HK-2 (cell line): ENCODE results near the gene CANT1.
"Not testable (repeated sequence)": the region's sequence is repeated elsewhere in the genome, so short reads cannot be mapped to it uniquely, and the experiment has no call there.

ENCODE experiments used
- DNase-seq: peaks from one replicate; pipeline ENCODE4 v3.0.0-alpha.2; 2018; ENCODE audit not compliant: unreplicated experiment

The CANT1 gene

DNA sequence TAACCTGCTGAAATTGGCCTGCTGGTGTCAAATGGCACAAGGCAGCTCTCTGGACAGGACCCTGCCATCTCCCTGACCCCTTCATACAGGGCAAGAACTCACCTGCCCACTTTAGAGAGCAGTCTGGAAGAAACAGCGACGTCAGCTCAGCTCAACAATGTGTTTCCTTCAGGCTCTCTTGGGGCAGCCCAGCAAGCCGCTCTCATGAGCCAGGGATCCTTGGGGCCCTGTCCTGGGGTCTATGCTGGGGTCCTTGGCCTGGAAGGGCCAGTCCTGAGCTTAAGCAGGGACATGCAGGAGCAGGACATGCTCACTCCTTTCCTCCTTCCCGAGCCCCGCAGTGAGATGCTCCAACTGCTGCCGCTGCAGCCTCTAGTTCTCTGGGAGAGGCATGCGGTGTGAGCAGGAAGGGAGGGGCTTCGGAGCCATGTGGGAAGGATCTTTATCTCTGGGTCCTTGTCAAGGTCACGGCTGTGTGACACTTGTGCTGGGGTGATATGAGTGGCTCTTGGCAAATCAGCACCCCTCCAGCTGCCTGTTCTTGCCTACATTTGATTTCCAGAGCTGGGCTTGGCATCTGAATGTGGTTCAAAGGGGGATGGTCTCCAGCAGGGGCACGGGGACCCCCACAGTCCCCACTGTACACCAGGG is 17.8 kb upstream of the CANT1 start:
- no peak for DNase-seq

DNA sequence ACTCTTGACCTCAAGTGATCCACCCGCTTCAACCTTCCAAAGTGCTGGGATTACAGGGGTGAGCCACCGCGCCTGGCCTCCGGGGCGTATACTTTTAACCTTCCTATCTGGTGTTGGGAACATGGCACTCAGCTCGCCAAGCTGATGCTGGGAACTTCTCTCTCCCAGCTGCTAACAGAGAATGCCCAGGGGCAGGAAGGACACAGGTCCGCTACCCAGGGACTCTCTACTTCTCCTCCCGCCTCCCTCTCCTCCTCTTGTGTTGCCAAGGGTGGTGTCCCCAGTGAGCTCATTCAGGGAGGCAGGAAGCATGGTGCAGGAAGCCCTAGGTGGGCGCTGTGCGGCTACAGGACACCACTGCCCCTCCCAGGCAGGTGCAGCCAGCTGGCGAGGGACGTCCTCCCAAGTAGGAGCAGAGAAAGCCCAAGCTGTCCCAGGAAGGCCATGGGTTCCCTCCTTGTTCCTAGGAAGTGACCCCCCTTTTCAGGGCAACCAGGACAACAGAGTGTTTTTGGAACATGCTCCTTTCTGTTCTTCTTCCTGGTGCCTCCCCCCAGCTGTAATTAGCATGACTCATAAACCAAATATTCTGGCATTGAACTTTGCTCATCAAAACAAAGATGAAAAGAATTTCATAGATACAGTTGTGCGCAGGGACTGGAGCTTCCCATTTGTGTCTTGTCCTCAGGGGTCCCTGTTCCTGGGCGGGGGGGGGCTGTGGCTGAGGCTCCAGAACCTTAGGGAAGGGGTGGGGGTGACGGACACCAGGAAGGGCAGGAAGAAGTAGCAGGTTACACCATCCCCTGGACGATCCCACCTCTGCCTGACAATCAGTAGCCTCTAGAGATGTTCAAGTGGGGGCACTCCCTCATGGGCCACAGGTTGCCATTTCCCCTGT is 17.1 kb upstream of the CANT1 start:
- peak; percentile 29 for DNase-seq

DNA sequence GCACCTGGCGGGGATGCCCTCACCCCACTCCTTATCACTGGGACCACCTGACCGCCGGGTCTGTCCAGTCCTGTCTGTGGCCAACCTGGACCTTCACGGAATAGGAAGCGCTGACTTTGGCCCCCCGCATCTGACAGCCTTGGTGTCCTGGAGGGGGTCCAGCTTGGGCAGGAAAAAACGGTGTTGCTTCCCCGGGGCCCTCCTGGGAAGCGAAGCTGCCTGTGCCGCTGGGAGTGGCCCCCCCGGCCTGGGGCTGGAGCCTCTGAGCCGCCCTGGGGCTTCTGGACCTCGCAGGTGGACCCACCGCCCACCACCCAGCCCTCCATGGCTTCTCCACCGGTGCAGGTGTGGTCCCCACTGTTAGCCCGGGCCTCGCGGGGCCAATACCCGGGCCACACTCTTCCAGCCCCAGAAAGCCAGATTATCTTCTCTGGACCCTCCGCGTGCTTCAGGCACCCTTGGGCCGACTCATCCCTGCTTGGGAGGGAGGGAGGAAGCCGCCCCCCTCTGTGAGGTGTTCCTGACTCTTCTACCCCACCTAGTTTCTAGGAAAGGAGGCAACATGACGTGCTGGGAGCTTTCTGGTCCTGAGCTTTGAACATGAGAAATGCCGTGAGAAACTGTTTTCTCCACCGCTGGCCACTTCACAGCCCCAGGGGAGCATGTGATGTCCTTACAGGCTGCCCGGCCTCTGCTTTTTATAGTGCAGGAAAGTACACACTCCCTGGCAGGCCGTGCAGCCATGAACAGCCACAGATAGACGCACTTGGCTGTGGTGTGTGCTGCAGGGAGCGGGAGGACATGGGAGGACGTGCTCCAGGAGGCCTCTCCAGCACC is 15.6 kb upstream of the CANT1 start:
- no peak for DNase-seq

DNA sequence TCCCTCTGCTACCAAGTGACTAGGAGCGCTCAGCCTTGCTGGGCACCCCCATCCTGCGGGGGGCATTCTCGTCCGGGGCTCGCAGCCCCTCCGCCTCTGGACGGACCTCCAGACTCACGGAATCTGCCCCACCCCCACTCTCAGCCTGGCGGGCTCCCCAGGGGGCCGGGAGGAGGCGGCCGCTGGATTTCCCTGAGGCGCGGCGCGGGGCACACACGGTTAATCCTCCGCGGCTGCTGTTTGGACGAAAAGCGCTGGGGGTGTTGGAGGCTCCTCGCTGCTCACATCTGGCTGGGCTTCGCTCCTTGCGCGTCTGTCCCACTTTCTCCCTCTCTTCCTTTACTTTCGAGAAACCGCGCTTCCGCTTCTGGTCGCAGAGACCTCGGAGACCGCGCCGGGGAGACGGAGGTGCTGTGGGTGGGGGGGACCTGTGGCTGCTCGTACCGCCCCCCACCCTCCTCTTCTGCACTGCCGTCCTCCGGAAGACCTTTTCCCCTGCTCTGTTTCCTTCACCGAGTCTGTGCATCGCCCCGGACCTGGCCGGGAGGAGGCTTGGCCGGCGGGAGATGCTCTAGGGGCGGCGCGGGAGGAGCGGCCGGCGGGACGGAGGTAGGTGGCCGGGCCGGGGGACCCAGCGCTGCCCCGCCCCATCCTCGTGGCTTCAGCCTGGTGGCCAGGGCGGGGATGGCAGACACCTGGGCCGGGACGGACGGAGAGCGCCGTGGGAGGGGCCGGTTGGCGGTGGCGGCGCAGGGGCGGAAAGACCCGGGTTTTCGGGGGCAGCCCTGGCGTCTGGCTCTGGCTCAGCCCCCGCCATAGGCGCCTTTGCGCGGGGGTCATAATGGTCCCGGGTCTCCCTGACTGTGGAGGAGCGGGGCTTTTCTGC is 14.6 kb upstream of the CANT1 start, which contains the start of gene C1QTNF1:
TSS of gene C1QTNF1 (plus strand) at position 284 of the 886 bp plus-strand sequence. CDS start 19,800 bp downstream, outside the sequence.
- no peak for DNase-seq

DNA sequence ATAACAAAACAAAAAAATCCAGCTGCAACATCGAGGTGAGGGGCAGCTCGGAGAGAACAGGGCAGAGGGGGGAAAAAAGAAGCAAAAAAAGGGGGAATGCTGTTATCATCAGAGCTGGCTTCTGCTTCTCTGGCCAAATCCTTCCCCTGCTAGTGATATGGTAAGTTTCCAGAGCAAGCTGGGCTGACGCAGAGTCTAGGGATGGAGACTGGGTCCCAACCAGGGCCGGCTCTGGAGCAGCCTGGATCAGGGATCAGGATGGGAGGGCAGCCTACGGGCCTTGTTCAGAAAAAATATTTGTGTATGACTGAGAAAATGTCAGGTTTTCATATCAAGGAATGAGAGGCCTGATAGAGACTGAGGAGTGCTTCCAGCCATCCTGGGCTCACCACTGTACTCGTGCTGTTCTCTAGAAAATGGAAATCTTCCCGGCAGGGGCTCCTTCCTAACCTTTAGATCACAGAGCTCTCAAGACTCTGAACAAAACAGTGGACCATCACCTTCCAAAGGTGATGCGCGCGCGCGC is 13.7 kb upstream of the CANT1 start:
- DNase-seq = no peak

DNA sequence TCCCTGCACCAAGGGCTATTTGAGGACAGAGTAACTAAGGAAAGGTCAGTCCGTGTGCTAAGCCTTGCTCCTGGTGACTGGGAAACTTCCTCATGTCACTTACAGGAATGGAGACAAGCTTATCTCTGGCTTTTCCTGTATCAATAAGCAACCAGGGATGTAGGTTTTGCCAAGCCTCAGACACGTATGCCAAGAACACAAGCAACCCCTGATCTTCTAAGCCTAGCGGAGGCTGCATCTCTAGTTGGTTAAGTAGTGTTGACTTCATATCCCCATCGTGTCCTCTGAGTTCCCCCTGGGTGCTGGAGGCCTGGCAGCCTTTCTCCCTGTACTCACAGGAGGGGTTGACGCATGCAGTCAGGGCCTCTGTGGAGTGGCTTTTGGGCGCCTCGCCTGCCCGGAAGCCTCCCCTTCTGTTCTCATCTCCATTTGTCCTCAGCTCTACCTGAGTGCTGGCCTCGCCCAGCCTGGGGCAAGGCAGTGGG is 13.0 kb upstream of the CANT1 start:
- no peak for DNase-seq

DNA sequence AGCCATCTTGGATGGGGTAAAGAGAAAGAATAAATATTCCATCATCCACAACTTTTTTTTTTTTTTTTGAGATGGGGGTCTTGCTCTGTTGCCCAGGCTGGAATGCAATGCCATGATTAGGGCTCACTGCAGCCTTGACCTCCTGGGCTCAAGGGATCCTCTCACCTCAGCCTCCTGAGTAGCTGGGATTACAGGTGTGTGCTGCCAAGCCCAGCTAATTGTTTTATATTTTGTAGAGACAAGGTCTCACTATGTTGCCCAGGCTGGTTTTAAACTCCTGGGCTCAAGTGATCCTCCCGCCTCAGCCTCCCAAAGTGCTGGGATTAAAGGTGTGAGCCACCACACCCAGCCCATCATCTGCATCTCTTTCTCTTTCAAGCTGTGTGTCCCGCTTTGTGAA is 12.4 kb upstream of the CANT1 start:
- not testable (repeated sequence) for DNase-seq

DNA sequence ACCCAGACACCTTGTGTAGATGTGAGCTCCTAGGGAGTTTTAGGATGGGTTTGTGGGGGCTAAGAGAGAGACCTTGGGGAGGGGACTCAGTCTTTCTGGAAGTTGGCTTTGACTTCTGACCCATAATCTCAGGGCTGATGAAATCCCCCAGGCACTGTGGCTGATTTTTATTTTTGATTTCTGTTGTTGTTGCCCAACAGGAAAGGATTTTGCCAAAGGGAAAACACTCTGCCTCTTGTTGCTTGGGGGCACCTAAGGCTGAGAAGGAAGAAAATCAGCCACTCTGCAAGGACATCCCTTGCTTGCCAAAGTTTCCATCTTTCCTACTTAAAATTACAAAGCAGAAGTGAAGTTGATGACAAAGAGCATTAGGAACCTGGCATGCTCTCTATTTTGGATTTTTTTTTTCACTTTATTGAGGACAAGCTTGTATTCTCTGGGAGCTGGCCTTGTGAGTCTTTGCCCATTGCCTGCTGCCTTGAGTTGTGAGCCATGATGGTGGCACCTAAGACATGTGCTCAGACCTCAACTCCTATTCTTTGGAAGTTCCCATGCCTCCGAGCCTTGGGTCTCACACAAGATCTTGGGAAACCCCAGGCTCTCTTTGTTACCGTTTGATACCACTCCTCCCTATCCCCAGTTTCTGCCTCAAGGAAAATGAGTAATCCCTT is 11.2 kb upstream of the CANT1 start:
- no peak for DNase-seq

DNA sequence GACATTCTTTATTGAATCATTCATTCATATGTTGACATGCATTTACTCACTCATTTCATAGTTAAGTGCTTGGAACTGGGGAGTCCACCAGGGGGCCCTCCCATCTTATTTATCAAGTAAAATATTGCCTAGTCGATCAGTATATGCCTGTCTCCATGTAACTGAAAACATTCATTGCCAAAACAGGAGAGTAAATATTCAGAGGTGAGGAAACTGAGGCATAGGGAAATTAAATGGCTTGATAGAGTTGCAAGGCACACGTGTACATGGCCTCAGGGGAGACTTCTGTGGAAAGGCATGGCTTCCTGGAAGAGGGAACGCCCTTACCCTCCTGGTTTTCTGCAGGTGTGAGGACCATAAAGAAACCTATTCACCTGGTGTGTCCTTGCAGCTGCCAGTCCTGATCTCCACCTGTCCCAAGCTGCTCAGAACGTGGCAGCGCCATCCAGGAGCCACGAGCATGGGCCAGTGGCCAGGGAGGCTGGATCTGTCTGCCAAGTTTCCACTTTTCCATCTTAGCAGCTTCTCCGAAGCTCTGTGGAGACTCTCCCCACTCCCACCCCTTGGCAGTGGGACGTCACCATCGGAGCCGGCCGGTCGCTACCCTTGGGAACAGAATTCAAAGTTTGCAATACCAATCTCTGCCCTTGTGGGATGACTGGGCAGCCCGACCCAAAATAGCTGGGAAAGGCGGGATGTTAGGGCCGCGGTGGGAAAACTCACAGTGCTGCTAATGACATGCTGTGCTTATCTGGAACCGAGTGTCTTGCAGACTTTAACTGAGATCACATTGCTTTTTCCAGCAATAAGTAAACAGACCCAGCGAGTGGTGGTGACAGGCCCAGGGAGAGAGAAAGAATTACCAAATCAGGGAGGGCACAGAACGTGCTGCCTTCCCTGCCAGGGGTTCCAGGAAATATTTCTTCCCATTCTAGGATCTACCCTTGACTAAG is 10.3 kb upstream of the CANT1 start:
- peak; percentile 30 for DNase-seq

DNA sequence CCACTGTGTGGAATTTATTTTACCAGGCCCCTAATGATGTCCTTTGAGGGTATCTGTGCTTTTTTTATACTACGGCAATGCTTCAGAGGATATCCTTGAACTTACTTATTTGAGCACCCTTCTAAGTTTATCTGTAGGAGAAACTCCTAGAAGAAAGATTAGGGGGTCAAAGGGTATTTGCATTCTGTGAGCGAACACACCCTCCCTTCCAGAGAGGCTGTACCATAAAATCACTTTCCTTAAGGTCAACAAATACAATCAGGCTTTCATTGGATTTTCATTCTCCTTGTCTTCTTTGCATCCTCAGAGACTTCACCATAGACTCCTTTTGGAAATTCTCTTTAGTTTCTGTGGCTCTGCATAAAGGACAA is 9.7 kb upstream of the CANT1 start:
- DNase-seq = no peak

DNA sequence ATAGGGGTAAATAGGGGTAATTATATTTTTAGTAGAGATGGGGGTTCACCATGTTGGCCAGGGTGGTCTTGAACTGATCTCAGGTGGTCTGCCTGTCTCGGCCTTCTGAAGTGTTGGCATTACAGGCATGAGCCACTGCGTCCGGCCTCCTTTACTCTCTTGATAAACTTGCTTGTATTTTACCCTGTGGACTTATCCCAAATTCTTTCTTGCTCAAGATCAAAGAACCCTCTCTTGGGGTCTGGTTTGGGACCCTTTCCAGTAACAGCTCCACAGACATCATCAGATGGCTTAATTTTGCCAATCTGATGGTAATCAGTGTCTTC is 8.8 kb upstream of the CANT1 start:
- DNase-seq = no peak

DNA sequence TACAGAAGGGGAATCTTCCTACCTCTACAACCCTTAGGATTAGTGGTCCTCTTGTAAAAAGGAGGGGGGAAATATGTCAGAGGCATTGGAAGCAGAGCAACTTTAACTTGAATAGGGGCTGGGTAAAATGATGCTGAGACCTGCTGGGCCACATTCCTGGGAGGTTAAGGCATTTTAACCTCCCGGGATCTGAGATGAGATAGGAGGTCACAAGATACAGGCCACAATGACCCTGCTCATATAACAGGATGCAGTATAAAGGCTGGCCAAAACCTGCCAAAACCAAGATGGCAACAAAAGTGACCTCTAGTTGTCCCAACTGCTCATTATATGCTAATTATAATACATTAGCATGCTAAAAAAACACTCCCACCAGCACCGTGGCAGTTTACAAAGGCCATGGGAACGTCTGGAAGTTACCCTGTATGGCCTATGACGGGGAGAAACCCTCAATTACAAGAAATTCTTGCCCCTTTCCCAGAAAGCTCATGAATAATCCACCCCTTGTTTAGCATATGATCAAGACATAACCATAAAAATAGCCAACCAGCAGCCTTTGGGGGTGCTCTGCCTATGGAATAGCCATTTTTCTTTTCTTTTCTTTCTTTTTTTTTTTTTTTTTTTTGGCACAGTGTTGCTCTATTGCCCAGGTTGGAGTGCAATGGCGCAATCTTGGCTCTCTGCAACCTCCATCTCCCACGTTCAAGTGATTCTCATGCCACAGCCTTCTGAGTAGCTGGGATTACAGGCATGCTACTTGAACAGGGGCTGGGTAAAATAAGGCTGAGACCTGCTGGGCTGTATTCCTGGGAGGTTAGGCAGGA is 8.2 kb upstream of the CANT1 start:
- DNase-seq = no peak

DNA sequence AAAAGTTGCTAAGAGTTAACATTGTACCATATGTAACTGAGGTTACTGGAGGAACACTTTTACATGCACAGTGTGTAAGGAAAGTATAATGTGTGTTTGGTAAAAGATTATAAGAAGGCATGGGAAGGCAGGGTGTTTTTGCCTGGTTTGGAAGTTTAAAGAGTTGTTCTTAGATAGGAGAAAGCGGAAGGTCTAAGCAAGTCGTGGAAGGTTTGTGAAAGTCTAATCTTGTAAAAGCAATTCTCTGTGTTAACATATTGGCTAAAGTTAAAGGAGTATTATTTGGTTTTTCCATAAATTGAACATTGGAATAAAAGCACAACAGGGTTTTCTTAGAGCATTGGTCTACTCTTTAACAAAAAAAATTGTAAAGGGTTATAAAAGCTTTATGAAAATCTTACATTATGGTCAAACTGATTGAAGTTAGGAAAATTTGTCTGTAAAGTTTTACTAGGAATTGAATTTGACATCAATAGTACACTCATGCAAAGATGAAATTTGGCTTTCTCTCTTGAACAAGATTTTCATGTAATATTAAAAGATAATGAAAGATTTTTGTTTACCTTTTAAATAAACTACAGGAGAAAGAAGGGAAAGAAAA is 4.7 kb upstream of the CANT1 start:
- DNase-seq = no peak

DNA sequence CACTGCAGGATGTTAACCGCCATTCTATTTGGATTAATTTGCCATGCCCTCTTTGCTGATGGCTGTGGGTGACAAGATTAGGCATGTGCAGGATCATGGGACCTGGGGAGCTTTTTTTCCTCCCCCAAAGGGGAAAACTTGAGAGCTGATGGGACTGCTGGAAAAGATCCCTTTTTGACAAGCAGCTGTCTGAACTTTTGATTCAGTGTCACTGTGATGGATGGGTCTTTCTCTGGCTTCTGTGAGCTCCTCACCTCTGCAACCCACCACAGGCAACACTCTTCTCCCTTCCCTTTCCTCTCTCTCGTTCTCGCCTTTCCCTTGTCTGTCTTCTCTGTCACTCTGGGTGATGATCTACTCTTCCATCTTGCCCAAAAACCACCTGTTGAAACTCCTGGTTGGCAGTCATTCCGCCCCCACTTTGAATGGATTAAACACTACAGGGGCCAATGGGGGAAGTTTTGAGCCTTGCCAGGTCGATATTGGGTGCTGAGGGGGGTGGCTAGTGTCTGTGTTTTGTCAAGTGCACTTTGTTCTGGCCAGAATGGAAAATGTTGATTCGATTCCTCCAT is 3.1 kb upstream of the CANT1 start:
- DNase-seq = no peak

DNA sequence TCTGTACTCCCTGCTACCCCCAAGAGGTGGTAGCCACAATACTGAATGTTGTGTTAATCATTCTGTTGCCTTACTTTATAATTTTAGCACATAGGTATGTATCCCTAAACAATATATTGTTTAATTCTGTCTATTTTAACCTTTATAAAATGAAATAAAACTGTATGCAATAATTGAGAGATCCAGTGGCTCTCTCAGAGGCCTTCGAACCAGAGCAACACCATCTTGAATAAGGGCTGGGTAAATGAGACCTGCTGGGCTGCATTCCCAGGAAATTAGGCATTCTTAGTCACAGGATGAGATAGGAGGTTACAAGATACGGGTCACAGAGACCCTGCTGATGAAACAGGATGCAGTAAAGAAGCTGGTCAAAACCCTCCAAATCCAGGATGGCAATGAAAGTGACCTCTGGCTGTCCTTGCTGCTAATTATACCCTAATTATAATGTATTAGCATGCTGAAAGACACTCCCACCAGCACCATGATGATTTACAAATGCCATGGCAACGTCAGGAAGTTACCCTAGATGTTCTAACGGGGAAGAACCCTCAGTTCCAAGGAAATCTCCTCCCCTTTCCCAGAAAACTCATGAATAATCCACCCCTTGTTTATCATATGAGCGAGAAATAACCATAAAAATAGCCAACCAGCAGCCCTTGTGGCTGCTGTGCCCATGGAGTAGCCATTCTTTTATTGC is 2.0 kb upstream of the CANT1 start:
- no peak for DNase-seq

DNA sequence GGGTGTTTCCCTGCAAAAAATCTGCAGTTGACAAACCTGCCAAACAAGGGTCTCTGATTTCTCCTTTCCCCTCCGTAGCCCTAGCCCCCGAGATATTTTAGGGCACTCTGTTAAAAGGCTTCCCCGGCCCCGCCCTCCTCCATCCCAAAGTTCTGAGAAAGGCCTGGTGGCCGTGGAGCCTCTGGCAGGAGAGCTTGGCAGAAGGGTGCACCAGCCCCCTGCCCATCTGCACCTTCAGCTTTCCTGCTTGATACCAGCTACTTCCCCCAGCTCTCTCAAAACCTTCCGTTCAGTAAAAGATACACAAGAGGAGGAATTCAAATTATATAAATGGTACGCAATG is 711 bp upstream of the CANT1 start:
- no peak for DNase-seq
